ENCODE data around the gene SSTR4. TPM values are rescaled to one million over a fixed set of nuclear protein-coding genes. Genes with fewer than 3 reads are reported as not detected.

The SSTR4 gene
- total and polyA plus RNA-seq, 2 of the 13 experiments (the other 11 are each of a cell fraction or from before 2014, with no cell fraction given), result not detected

- no peaks in the 10 kb centered on the region for H4K20me1 ChIP-seq (ENCODE audit: insufficient read depth, low read length)
These were observed 7.2 kb downstream of the SSTR4 start for GRCh38 chr20:23042270-23042669.

More at GRCh38 chr20:23042270-23042669, 7.2 kb downstream of the SSTR4 start:
- 13% methylated on average over 3 of the region's 3 CpGs for WGBS (ENCODE audit: low lambda C conversion rate)
- Histone ChIP-seq H3K27ac (ENCODE audit: extremely low read length, insufficient read depth, low read length) (no peak overlapping the region), H3K9me3 (ENCODE audit: low read length) (no peaks in the 10 kb centered on the region), H3K9ac (ENCODE audit: insufficient read depth, low read depth, low read length) (no peak overlapping the region), H3K4me1 (ENCODE audit: insufficient read depth, low read length) (no peaks in the 10 kb centered on the region), H2AFZ (ENCODE audit: low read length) (no peak overlapping the region), H3K4me3 (replicated peaks in 1 of 3; ENCODE audit: insufficient read depth in 1 of 3, low read depth in 2 of 3, low read length in 3 of 3) (no peak overlapping the region), H3K27me3 (ENCODE audit: control insufficient read depth in 1 of 2, insufficient read depth in 2 of 2, low read length in 2 of 2) (peaks cover 0 to 25% of the 10 kb centered on the region in 2 experiments; a peak in 3 of 5 replicates), H3K36me3 (replicated peaks in 1 of 2; ENCODE audit: control insufficient read depth in 1 of 2, insufficient read depth in 2 of 2, low read length in 2 of 2) (no peaks in the 10 kb centered on the region), H3K4me2 (ENCODE audit: low read depth, low read length) (no peak overlapping the region), H3K79me2 (ENCODE audit: insufficient read depth, low read length) (no peaks in the 10 kb centered on the region)
- DNase-seq (ENCODE audit: low spot score), result no peak
- POLR2A ChIA-PET, result no interaction called here
- CTCF ChIA-PET (ENCODE audit: low intra/inter-chr PET ratio, low total read pairs), result interaction anchor here (2.0 kb wide), 1 partner anchor 159 kb away, joined by 6 read pairs; no protein-coding TSS in a partner anchor
- no peak for ATAC-seq
- no peak for FAIRE-seq
- intact Hi-C loops (cut with micrococcal nuclease; ENCODE audit: unreplicated experiment), result no loop called here
- in situ Hi-C loops (cut with HindIII; ENCODE audit: extremely low pct_ligation_motif_present, low pct_unique_long_range_greater_than_20kb), result no loop called here
- TF ChIP-seq NAIF1 (CRISPR knock-in tag; IDR thresholded peaks at IDR 0.05; ENCODE audit: borderline replicate concordance) (no peak), SRSF1 (optimal IDR thresholded peaks at IDR 0.05; ENCODE audit: low read depth, low read length) (no peak), ZBTB34 (CRISPR knock-in tag; IDR thresholded peaks at IDR 0.05) (no peak), CREB3 (CRISPR knock-in tag; IDR thresholded peaks at IDR 0.05) (no peak), ZBTB46 (CRISPR knock-in tag; IDR thresholded peaks at IDR 0.05; ENCODE audit: borderline replicate concordance) (no peak), ZKSCAN1 (IDR thresholded peaks at IDR 0.05; ENCODE audit: low read length) (no peak), AGO1 (IDR thresholded peaks at IDR 0.05; ENCODE audit: low read depth, low read length, poor library complexity, severe bottlenecking) (no peak), MEIS2 (CRISPR knock-in tag; IDR thresholded peaks at IDR 0.05) (no peak)
- BruUV-seq (replicated peaks), result no TSS peak

Data from HepG2 (cell line).